Heart left ventricle (tissue), 13 donors: ENCODE measurements around the gene TAAR6.

Source experiments
- CTCF ChIP-seq, 12 donors: fragments of 200-600 bp; sonication (generic) in 4 of 12; IDR thresholded peaks; one replicate each; pipeline versions ENCODE4 v1.5.0 to v1.8.0; 2018 to 2022; ENCODE audit warnings: antibody characterized with exemption in 12 of 12, mild to moderate bottlenecking in 5 of 12
- POLR2A ChIP-seq, 2 donors: fragments of 450-650 bp; IDR thresholded peaks; one replicate each; pipeline ENCODE4 v1.6.1; 2017; ENCODE audit warnings: antibody characterized with exemption in 2 of 2, mild to moderate bottlenecking in 2 of 2, moderate library complexity in 2 of 2
- donor health status: ischemic (EF 13 %, LVEDD 7.1; RV severe dilation, severe dysfunction).
- donor health status: DM: no; HTN: yes; CAD: no.
- donor health status: DM: no; HTN: no; CAD: no.
- donor health status: ischemic (EF 25% LVEDD 6.9; RV normal size, moderate dysfunction).
- donor health status: ischemic (EF 25% LVEDD 5.7; RV mildly dilated, moderate dysfunction).
- donor health status: ischemic (EF 35%, LVEDD 5.7; RV mildly dilated, moderate dysfunction).
- donor health status: nonischemic (EF 11% LVEDD 7.7; RV severe dilation, severe dysfunction).
- donor health status: DM: yes; HTN: yes; CAD: no.
- donor health status: PGD.
- donor health status: ischemic (EF 29% LVEDD 5.4; RV normal size, mild dysfunction).
- donor health status: nonischemic (EF 23%, LVEDD 6.1; RV moderate dilation, normal function).

DNA sequence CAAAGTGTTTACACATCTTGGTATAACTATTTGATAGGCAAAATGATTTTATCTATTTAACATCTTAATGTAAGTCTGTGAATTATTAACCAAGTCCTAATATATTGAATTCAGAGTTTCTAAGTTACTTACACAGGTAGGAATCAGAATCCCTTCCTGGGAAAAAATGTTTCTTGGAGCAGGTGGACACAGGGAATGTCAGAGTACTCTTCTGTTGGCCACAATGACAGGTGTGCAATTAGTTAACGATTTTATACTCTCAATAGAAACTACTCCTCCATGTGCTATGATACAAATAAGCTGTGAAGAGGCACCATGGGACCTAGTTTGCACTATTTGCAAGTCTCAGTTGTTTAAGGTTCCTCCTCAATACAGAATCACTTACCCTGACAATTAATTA is 20.2 kb downstream of the TAAR6 start:
- TF ChIP-seq CTCF (IDR thresholded peaks at IDR 0.05) (no peak), POLR2A (IDR thresholded peaks at IDR 0.05) (no peak)
